H1 (cell line): ENCODE results near the gene MUC13. TPM values are rescaled to one million over a fixed set of nuclear protein-coding genes. Genes with fewer than 3 reads are reported as not detected.

Experiments
- CTCF ChIA-PET: fragments of 300-600 bp; sonication (Branson Sonifier 250); formaldehyde crosslinking; loops from one replicate; lab custom pipeline; 2021; ENCODE audit not compliant: partially characterized antibody; lab: Charles Lee
- POLR2A ChIA-PET: fragments of 300-600 bp; sonication (Branson Sonifier 250); formaldehyde crosslinking; loops from one replicate; lab custom pipeline; 2021; ENCODE audit warnings: inconsistent platforms; ENCODE audit not compliant: partially characterized antibody; lab: Charles Lee
- DNase-seq, 2 experiments: peaks; one replicate each; pipeline versions ENCODE4 v3.0.0 to v3.0.0-alpha.2; 2010 to 2022; ENCODE audit warnings: low spot score in 2 of 2, low read depth in 1 of 2, mixed read lengths in 1 of 2
- FAIRE-seq: peaks from 2 replicates; lab custom pipeline; 2011; peaks lifted over from hg19 to GRCh38; lab: Jason Lieb, UNC
- H2AFZ ChIP-seq: 2 replicates; pipeline ENCODE4 v1.8.1; 2012; ENCODE audit warnings: low read length, inconsistent platforms
- H2AK5ac ChIP-seq: 2 replicates; pipeline ENCODE4 v1.6.1; 2013; ENCODE audit warnings: low read depth, low read length
- H2BK120ac ChIP-seq: replicated peaks from 2 replicates; pipeline ENCODE3; 2013; ENCODE audit warnings: low read depth, low read length, inconsistent platforms
- H2BK12ac ChIP-seq: 2 replicates; pipeline ENCODE4 v1.6.1; 2013; ENCODE audit warnings: low read depth, low read length
- H2BK15ac ChIP-seq: 2 replicates; pipeline ENCODE4 v1.6.1; 2013; ENCODE audit warnings: low read length
- H2BK20ac ChIP-seq: 2 replicates; pipeline ENCODE4 v1.6.1; 2013; ENCODE audit warnings: low read length
- H2BK5ac ChIP-seq: 2 replicates; pipeline ENCODE4 v1.6.1; 2013; ENCODE audit warnings: low read depth, low read length
- H3K14ac ChIP-seq: 2 replicates; pipeline ENCODE4 v1.6.1; 2013; ENCODE audit warnings: inconsistent platforms; ENCODE audit not compliant: insufficient read length
- H3K18ac ChIP-seq: 2 replicates; pipeline ENCODE4 v1.6.1; 2013; ENCODE audit warnings: low read length; ENCODE audit errors: extremely low read depth
- H3K23ac ChIP-seq: 2 replicates; pipeline ENCODE4 v1.6.1; 2013; ENCODE audit warnings: inconsistent platforms; ENCODE audit not compliant: insufficient read length
- H3K23me2 ChIP-seq: 2 replicates; pipeline ENCODE4 v1.6.1; 2013; ENCODE audit warnings: low read depth, low read length
- H3K27ac ChIP-seq: 2 replicates; pipeline ENCODE4 v1.6.1; 2011; ENCODE audit warnings: low read depth, low read length, inconsistent platforms
- H3K27me3 ChIP-seq, 4 experiments: replicated peaks in 1 of 4; 1 replicate in 1 of 4; 2 replicates in 3 of 4; pipeline versions ENCODE4 v1.6.1 to v1.8.1; 2011 to 2013; ENCODE audit warnings: low read length in 3 of 4, mild to moderate bottlenecking in 3 of 4, inconsistent platforms in 2 of 4, mixed read lengths in 2 of 4, moderate library complexity in 1 of 4; ENCODE audit not compliant: control insufficient read depth in 3 of 4, insufficient read depth in 3 of 4; ENCODE audit errors: extremely low read depth in 1 of 4
- H3K36me3 ChIP-seq, 4 experiments: 2 replicates each; pipeline versions ENCODE4 v1.6.1 to v1.8.1; 2011 to 2013; ENCODE audit warnings: mild to moderate bottlenecking in 4 of 4, low read length in 3 of 4, moderate library complexity in 2 of 4, control low read depth in 1 of 4, inconsistent platforms in 1 of 4; ENCODE audit not compliant: insufficient read depth in 4 of 4, control insufficient read depth in 2 of 4
- H3K4ac ChIP-seq: replicated peaks from 2 replicates; pipeline ENCODE3; 2013; ENCODE audit warnings: low read length, low read depth, mixed read lengths, inconsistent platforms; ENCODE audit not compliant: insufficient read length
- H3K4me1 ChIP-seq, 4 experiments: replicated peaks in 1 of 4; 1 replicate in 1 of 4; 2 replicates in 3 of 4; pipeline versions ENCODE4 v1.6.1 to v1.8.1; 2011 to 2013; ENCODE audit warnings: low read length in 3 of 4, inconsistent platforms in 2 of 4, mixed read lengths in 1 of 4; ENCODE audit not compliant: insufficient read depth in 4 of 4, control insufficient read depth in 3 of 4
- H3K4me2 ChIP-seq, 2 experiments: 2 replicates each; pipeline versions ENCODE4 v1.6.1 to v1.8.1; 2011 to 2013; ENCODE audit warnings: low read depth in 2 of 2, low read length in 2 of 2, control low read depth in 1 of 2, inconsistent platforms in 1 of 2, mild to moderate bottlenecking in 1 of 2; ENCODE audit not compliant: insufficient read depth in 1 of 2
- H3K4me3 ChIP-seq, 4 experiments: fragments of 200-600, 300-600 bp in 1 of 4; sonication (generic), shearing (Covaris generic), sonication (Bioruptor Twin) in 1 of 4; 2 replicates each; pipeline versions ENCODE4 v1.5.1 to v1.8.1; 2011 to 2016; ENCODE audit warnings: low read length in 4 of 4, low read depth in 3 of 4, control low read depth in 2 of 4, inconsistent platforms in 2 of 4, mild to moderate bottlenecking in 2 of 4, mixed read lengths in 1 of 4, moderate library complexity in 1 of 4; ENCODE audit not compliant: insufficient read depth in 2 of 4; ENCODE audit errors: extremely low read depth in 1 of 4
- H3K56ac ChIP-seq: replicated peaks from 2 replicates; pipeline ENCODE3; 2013; ENCODE audit warnings: low read depth, mild to moderate bottlenecking, mixed read lengths, low read length, inconsistent platforms; ENCODE audit not compliant: insufficient read length
- H3K79me1 ChIP-seq: 2 replicates; pipeline ENCODE4 v1.6.1; 2013; ENCODE audit warnings: low read depth, low read length, control low read depth
- H3K79me2 ChIP-seq, 2 experiments: 2 replicates each; pipeline versions ENCODE4 v1.6.1 to v1.8.1; 2012 to 2013; ENCODE audit warnings: low read length in 2 of 2, mild to moderate bottlenecking in 2 of 2, inconsistent platforms in 1 of 2; ENCODE audit not compliant: insufficient read depth in 2 of 2, control insufficient read depth in 1 of 2
- H3K9ac ChIP-seq, 4 experiments: replicated peaks in 1 of 4; 1 replicate in 1 of 4; 2 replicates in 3 of 4; pipeline versions ENCODE4 v1.6.1 to v1.8.1; 2011 to 2013; ENCODE audit warnings: low read depth in 3 of 4, low read length in 3 of 4, control low read depth in 2 of 4, mild to moderate bottlenecking in 2 of 4, moderate library complexity in 2 of 4, inconsistent platforms in 1 of 4; ENCODE audit errors: extremely low read depth in 1 of 4
- H3K9me3 ChIP-seq, 2 experiments: 2 replicates each; pipeline versions ENCODE4 v1.6.1 to v1.8.1; 2012 to 2013; ENCODE audit warnings: mild to moderate bottlenecking in 2 of 2, moderate library complexity in 2 of 2, control low read depth in 1 of 2, inconsistent platforms in 1 of 2, low read depth in 1 of 2, low read length in 1 of 2, mixed read lengths in 1 of 2; ENCODE audit not compliant: insufficient read depth in 2 of 2
- H4K20me1 ChIP-seq, 2 experiments: replicated peaks in 1 of 2; 2 replicates each; pipeline versions ENCODE3 to v1.8.1; 2011 to 2013; ENCODE audit warnings: inconsistent platforms in 2 of 2, low read length in 2 of 2, mild to moderate bottlenecking in 1 of 2; ENCODE audit not compliant: insufficient read depth in 2 of 2, control insufficient read depth in 1 of 2
- H4K5ac ChIP-seq: 2 replicates; pipeline ENCODE4 v1.6.1; 2013; ENCODE audit warnings: low read length, low read depth, mixed read lengths, inconsistent platforms; ENCODE audit not compliant: insufficient read length
- H4K8ac ChIP-seq: 2 replicates; pipeline ENCODE4 v1.8.0; 2013; ENCODE audit warnings: mild to moderate bottlenecking, moderate library complexity, low read length, inconsistent platforms; ENCODE audit not compliant: insufficient read depth; ENCODE audit errors: extremely low read depth
- H4K91ac ChIP-seq: replicated peaks from 2 replicates; pipeline ENCODE3; 2013; ENCODE audit warnings: low read length, mixed read lengths, inconsistent platforms; ENCODE audit not compliant: insufficient read length
- ASH2L ChIP-seq: fragments of 200-600, 300-600 bp; sonication (generic); IDR thresholded peaks from one replicate; pipeline ENCODE4 v1.7.1; 2017; ENCODE audit warnings: low read length
- CHD2 ChIP-seq: IDR thresholded peaks from 2 replicates; pipeline ENCODE4 v1.6.1; 2012; ENCODE audit warnings: low read length, improper control_type of control experiment
- CTBP2 ChIP-seq: IDR thresholded peaks from 2 replicates; pipeline ENCODE4 v1.7.0; 2011; ENCODE audit warnings: borderline replicate concordance, mild to moderate bottlenecking, moderate library complexity, mixed read lengths, low read length; ENCODE audit not compliant: insufficient read depth, insufficient read length
- WGBS, 2 experiments: shearing (Covaris generic) in 1 of 2; methylation state at CpG; one replicate each; pipeline versions ENCODE4 v1.1.6 to v1.1.7; 2013 to 2015; ENCODE audit warnings: low lambda C conversion rate in 2 of 2, mixed read lengths in 2 of 2, inconsistent platforms in 1 of 2, low coverage in 1 of 2, missing lambda C conversion rate in 1 of 2; ENCODE audit not compliant: insufficient replicate concordance in 2 of 2, insufficient coverage in 1 of 2, insufficient read length in 1 of 2; ENCODE audit errors: extremely low coverage in 1 of 2, missing lambda C conversion rate in 1 of 2; 5-methylcytosine and 5-hydroxymethylcytosine counted together
- polyA plus RNA-seq, 7 experiments: library from polyadenylated mRNA; depleted of rRNA in 3 of 7; stranded (reverse) in 5 of 7; unstranded in 2 of 7; fragments of >200 nt in 5 of 7; fragments of 200-250 nt in 2 of 7; gene quantifications; 1 replicate in 5 of 7; 2 replicates in 1 of 7; 4 replicates in 1 of 7; pipeline versions ENCODE4 v1.2.1 to v1.2.3, GENCODE V29; 2011 to 2013; ENCODE audit warnings: missing spikeins in 2 of 7, mixed read lengths in 2 of 7
- total RNA-seq: library from RNA; stranded (reverse); fragmentation: NEBNext Ultra II Directional; extraction: Animal tissue kit (Norgen Biotek cat#: 25700); gene quantifications from 2 replicates; pipeline ENCODE4 v1.2.1, GENCODE V29; 2021

The MUC13 gene
- total and polyA plus RNA-seq, 2 of the 8 experiments (the other 6 are each of a cell fraction or from before 2014, with no cell fraction given), result not detected

- 0 out of 2 replicates have a peak, but pooled peaks cover 3% of the 10 kb centered on the region for H3K79me1 ChIP-seq
- no peaks in the 10 kb centered on the region for H3K36me3 ChIP-seq
- H4K8ac ChIP-seq, result peak overlapping the region; percentile 41; the same call in 1 of the 2 replicates
- H4K20me1 ChIP-seq, result no peaks in the 10 kb centered on the region
- no peak for FAIRE-seq
- peak overlapping the region in 3 of 4 experiments; percentile 42 to 62 (median 54); a peak in 6 of 7 replicates for H3K9ac ChIP-seq
- peak overlapping the region; percentile 13 for H3K56ac ChIP-seq
- H3K79me2 ChIP-seq, result peaks cover 11 to 50% of the 10 kb centered on the region in 2 experiments
- TF ChIP-seq CHD2, result no peak
- no peak for TF ChIP-seq CTBP2
- no peak for TF ChIP-seq ASH2L
- TF ChIP-seq, all 59 proteins: peak for 0
- Histone ChIP-seq H2BK15ac (no peak overlapping the region), H3K23me2 (peaks cover 5% of the 10 kb centered on the region), H4K5ac (peak overlapping the region; percentile 80), H3K14ac (no peak overlapping the region), H3K23ac (no peak overlapping the region), H2BK20ac (no peak overlapping the region), H2BK12ac (peak overlapping the region; percentile 77; the same call in 1 of the 2 replicates), H2AFZ (no peak overlapping the region), H3K4me3 (peak overlapping the region; percentile 54 to 88 (median 68)), H3K4me2 (peak overlapping the region; percentile 77 to 93), H3K4me1 (peaks cover 7 to 41% (median 32%) of the 10 kb centered on the region in 4 experiments), H2BK5ac (peak overlapping the region; percentile 91), H4K91ac (peak overlapping the region; percentile 98), H2AK5ac (no peak overlapping the region), H2BK120ac (peak overlapping the region; percentile 82), H3K18ac (peak overlapping the region; percentile 86), H3K9me3 (no peaks in the 10 kb centered on the region), H3K27ac (no peak overlapping the region), H3K27me3 (no peaks in the 10 kb centered on the region), H3K4ac (peak overlapping the region; percentile 78)
- 1% methylated on average over 17 of the region's 17 CpGs; no CpG with 5 or more reads in 1 of the 2 experiments for WGBS, 2 experiments
- DNase-seq, result no peak
- ChIA-PET CTCF (interaction anchor here (0.6 to 1.6 kb wide), 9 partner anchors 16 to 311 kb away, joined by 3 to 6 read pairs (median 3); no protein-coding TSS in a partner anchor), POLR2A (interaction anchor here (1.1 to 1.2 kb wide), 2 partner anchors 15 to 171 kb away, joined by 3 to 6 read pairs; no protein-coding TSS in a partner anchor)
Measured at GRCh38 chr3:124885466-124886167, 48.9 kb downstream of the MUC13 start.
